GM21529 (cell line): Measurements from ENCODE around the gene RGL1.

Experiments
- ATAC-seq: cut with Tn5 transposase; IDR thresholded peaks from one replicate; pipeline ENCODE4 v1.9.1; 2021; ENCODE audit not compliant: unreplicated experiment

Gene RGL1

GRCh38 chr1:183859119-183859518 is 54.2 kb downstream of the RGL1 start:
- no peak for ATAC-seq

- ATAC-seq, result no peak
Measured at GRCh38 chr1:183859831-183860230, 54.9 kb downstream of the RGL1 start.

- no peak for ATAC-seq
Measured at GRCh38 chr1:183862967-183863366, 58.0 kb downstream of the RGL1 start.

DNA sequence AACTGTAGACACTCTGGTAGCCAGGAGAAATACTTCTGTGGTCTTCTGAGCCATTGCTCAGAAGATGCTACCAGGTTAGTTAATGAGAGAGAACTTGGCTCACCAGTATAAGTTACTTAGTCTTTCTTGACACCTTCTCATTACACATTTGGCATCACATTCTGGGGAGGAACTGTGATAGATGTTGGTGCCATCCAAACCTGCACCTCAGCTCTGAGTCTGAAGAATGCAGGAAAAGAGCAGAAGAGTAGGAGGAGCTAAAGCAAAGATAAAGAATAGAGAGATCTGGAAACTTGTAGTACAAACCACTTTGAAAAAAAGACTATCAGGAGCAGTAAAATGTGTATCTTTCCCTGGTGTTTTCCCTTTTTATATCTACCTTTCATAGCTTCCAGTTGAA is 58.9 kb downstream of the RGL1 start:
- no peak for ATAC-seq

GRCh38 chr1:183864611-183865010 is 59.7 kb downstream of the RGL1 start:
- ATAC-seq, result no peak

GRCh38 chr1:183869230-183869629 is 64.3 kb downstream of the RGL1 start:
- no peak for ATAC-seq

GRCh38 chr1:183869664-183870063 is 64.7 kb downstream of the RGL1 start:
- no peak for ATAC-seq

DNA sequence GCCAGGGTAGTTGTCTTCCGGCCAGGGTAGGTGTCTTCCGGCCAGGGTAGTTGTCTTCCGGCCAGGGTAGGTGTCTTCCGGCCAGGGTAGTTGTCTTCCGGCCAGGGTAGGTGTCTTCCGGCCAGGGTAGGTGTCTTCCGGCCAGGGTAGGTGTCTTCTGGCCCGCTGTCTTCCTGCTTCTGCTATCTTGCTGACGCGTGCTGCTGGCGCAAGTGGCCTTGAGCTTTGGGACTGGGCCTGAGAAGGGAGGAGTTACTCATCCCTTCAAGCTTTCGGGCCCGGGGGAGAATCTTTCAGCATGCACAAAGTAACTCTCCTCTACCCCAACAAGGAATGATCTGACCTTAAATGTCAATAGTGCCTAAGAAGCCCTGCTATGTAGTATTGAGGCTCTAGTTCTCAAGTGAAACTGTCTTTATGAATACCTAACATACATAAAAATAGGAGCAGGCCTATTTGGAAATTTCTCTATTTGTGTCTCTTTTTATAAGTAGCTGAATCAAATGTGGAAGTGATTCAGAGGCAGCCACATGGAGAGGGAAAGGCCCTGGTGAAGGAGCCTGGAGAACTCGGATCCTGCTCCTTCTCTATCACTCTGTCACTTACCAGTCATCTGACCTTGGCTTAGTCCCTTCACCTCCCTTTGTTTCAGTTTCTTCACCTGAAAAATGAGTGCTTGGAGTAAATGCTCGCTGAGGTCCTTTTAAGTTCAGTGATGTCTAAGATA is 65.6 kb downstream of the RGL1 start:
- no peak for ATAC-seq

- ATAC-seq, result no peak
Measured at GRCh38 chr1:183871142-183871541, 66.2 kb downstream of the RGL1 start.

GRCh38 chr1:183871601-183872000 is 66.7 kb downstream of the RGL1 start:
- no peak for ATAC-seq

DNA sequence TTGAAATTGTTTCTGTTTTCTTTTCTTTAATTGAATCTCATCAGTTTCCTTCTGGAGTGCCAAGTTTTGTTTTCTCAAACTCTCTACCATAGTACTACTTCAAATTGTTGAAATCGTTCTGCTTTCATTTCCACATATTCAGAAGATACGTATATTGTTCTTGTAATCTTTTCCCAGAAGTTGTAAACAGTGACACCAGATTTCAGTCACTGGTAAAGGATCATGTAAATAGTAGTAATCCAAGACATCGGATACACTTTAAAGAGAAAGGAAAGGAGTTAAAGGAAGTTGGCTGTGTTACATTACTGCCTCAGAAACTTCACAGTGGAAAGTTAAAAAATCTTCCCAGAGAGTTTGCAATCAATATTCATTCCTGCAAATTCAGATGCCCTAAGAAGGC is 67.5 kb downstream of the RGL1 start:
- no peak for ATAC-seq

DNA sequence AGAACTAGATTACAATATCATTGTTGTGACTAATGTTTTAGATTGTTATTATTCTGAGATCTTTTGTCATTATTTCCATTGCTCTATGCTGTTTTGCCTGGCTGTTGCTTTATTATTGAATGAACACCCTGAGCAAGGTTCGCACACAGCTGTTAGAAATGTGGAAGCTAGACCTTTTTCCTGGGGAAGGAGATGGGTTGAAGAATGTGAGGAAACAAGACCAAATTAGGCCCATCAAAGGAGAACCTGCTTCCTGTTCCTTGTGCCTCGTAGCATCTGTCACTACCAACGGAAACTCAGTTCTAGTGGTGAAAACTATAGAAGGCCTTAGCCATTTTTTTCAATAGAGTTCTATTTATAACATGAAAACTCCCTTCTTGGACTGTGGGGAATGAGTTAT is 68.7 kb downstream of the RGL1 start:
- ATAC-seq, result no peak

DNA sequence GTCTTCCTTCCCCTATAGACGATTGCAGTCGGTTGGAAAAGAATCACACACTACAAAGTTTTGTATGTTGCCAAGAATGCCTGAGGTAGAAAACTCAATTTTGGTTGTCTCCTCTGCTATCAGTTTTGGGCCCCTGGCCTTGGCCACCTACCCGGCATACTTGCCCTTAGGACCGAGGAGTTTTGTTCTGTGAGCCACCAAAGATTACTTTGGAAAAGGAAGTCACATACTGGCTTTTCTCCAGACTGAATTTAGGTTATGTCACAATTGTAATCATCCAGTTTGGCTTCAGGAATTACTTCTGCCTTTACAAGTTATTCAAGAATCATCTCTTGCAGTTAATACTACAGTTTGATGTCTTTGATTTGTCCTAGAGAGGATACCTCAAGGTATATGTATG is 71.4 kb downstream of the RGL1 start:
- ATAC-seq, result no peak

- no peak for ATAC-seq
Measured at GRCh38 chr1:183877053-183877720, 72.3 kb downstream of the RGL1 start.

DNA sequence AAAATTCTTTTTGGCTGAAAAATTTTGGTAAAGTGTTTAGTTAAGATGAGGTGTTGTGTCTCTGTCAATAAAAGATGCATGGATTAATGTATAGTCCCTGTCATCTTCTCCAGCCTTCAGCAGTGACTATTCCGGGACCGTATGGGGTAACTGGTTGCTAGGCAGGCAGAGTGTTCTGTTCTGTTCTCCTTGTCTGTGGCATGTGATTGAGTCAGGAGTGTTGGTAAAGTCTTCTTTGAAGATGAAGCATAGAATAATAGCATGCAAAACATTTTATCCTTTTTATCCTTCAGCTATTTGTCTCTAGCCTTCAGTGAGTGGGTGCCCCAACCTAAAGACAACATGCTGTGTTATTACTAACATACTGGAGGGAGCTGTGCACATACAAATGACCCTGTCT is 74.6 kb downstream of the RGL1 start:
- no peak for ATAC-seq

DNA sequence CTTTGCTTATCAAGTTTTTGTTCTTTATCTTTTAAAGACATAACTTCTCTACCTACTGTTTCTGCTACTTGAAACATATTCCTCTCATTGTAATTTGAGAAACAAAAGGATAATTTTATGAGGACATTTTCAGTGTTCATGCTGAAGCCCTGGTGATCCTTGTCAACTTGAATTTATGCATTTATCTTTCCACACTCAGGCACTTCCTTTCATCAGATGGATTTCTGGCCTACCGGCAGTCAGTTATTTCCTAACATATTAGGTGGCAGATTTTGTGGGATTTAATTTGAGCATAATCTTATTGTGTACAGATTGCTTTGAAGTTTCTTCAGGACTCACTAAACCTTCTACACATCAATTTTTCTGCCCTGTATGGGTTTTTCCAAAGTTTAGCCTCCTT is 75.0 kb downstream of the RGL1 start:
- ATAC-seq, result no peak

- no peak for ATAC-seq
Measured at GRCh38 chr1:183880531-183881243, 75.8 kb downstream of the RGL1 start.

GRCh38 chr1:183881387-183882131 is 76.6 kb downstream of the RGL1 start:
- ATAC-seq, result no peak

DNA sequence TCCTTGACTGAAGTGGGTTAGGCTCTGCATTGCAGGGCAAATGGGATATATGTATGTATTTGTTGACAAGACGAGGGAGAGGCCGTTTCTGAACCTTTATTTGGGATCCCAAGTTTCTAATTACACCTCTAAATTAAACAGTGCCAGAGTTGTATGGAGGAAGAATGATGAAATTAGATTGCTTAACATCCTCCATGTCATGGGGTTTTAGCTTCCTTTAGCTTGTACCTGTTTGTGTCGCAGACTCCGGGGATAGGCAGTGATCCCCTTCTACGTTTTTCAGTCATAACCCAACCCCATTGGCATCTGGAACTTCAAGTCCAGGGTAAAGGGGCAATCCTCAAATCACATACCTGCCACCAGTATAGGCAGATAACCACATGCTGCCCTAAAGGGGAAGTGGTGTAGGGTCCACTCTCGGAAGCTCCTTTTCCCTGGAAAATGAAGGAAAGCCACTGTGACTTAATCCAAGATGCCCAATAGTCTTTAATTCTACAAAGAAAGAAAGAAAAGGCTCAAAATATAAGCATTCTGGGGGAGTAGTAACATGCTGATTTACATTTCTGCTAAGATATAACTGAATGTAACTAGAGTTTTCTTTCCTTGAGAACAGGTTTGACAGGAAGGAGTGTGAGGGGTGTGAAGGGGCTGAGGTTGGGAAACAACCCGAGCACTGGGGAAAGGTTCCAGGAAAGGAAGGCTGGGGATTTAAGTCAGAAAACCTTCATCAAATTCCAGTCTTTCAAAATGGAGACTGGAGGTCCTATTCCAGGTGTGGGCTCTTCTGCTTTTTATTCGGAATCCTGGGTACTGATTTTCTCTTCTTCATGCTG is 77.6 kb downstream of the RGL1 start:
- no peak for ATAC-seq

DNA sequence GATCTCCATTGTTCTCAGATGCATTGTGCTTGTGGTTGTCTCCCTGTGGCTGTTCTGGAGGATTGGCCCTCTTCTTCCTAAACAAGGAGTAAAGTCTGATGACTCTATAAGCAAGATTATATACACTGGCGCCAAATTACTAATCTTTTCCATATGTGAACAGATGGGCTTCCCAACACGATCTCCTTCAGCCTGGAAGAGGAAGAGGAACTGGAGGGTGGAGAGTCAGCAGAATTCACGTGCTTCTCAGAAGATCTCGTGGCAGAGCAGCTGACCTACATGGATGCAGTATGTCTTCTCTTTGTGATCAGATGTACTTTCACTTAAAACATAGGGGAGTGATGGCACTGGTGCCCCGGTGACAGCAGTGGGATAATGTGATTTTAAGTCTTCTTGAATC is 78.7 kb downstream of the RGL1 start:
- ATAC-seq, result no peak

- no peak for ATAC-seq
Measured at GRCh38 chr1:183884526-183884925, 79.6 kb downstream of the RGL1 start.
